Endothelial cell of umbilical vein (primary cell): ENCODE results near the gene CCDC73. TPM values are rescaled to one million over a fixed set of nuclear protein-coding genes. Genes with fewer than 3 reads are reported as not detected.

Experiments
- BruUV-seq: library from RNA; stranded (reverse); fragments of 400-500 nt; replicated peaks from 2 replicates; lab custom pipeline; 2021; lab: Mats Ljungman, UMichigan
- CTCF ChIA-PET: fragments of 300-600, 350-600 bp; sonication (Branson Sonifier 250); formaldehyde crosslinking; loops from one replicate; lab custom pipeline; 2021; ENCODE audit warnings: antibody characterized with exemption, inconsistent platforms; lab: Charles Lee
- POLR2A ChIA-PET: fragments of 300-600, 350-600 bp; sonication (Branson Sonifier 250); formaldehyde crosslinking; loops from one replicate; lab custom pipeline; 2021; ENCODE audit warnings: antibody characterized with exemption, inconsistent platforms; lab: Charles Lee
- DNase-seq: peaks from one replicate; pipeline ENCODE4 v3.0.0-alpha.2; 2011; ENCODE audit warnings: low read depth, low spot score
- FAIRE-seq: peaks from 2 replicates; lab custom pipeline; 2011; peaks lifted over from hg19 to GRCh38; lab: Jason Lieb, UNC
- H2AFZ ChIP-seq: 2 replicates; pipeline ENCODE4 v1.6.0; 2012; ENCODE audit warnings: low read depth, low read length, control low read depth, inconsistent platforms
- H3K27ac ChIP-seq: 2 replicates; pipeline ENCODE4 v1.5.1; 2011; ENCODE audit warnings: low read depth, mild to moderate bottlenecking, control low read depth, low read length, moderate library complexity; ENCODE audit not compliant: insufficient read depth
- H3K27me3 ChIP-seq, 2 experiments: 2 replicates each; pipeline versions ENCODE4 v1.6.0 to v1.6.1; 2011; ENCODE audit warnings: low read length in 2 of 2, mixed read lengths in 1 of 2; ENCODE audit not compliant: control insufficient read depth in 2 of 2, insufficient read depth in 2 of 2
- H3K36me3 ChIP-seq, 2 experiments: 2 replicates in 1 of 2; 3 replicates in 1 of 2; pipeline ENCODE4 v1.5.1; 2011; ENCODE audit warnings: low read length in 2 of 2, mild to moderate bottlenecking in 1 of 2, moderate library complexity in 1 of 2; ENCODE audit not compliant: control insufficient read depth in 2 of 2, insufficient read depth in 2 of 2; ENCODE audit errors: extremely low read depth in 1 of 2
- H3K4me1 ChIP-seq: 3 replicates; pipeline ENCODE4 v1.5.1; 2011; ENCODE audit warnings: mild to moderate bottlenecking, low read length; ENCODE audit not compliant: control insufficient read depth, insufficient read depth; ENCODE audit errors: extremely low read depth
- H3K4me2 ChIP-seq: 2 replicates; pipeline ENCODE4 v1.6.1; 2011; ENCODE audit warnings: low read length, control low read depth, mixed read lengths; ENCODE audit not compliant: insufficient read depth
- H3K4me3 ChIP-seq, 3 experiments: fragments of 200-600 bp in 1 of 3; sonication (generic), shearing (Covaris generic) in 1 of 3; replicated peaks in 1 of 3; 2 replicates each; pipeline ENCODE4 v1.5.1; 2011 to 2016; ENCODE audit warnings: control low read depth in 3 of 3, low read length in 3 of 3, mild to moderate bottlenecking in 2 of 3, inconsistent platforms in 1 of 3, low read depth in 1 of 3, moderate library complexity in 1 of 3; ENCODE audit not compliant: insufficient read depth in 1 of 3
- H3K79me2 ChIP-seq: 2 replicates; pipeline ENCODE4 v1.6.0; 2012; ENCODE audit warnings: low read length, inconsistent platforms; ENCODE audit not compliant: control insufficient read depth, insufficient read depth
- H3K9ac ChIP-seq: replicated peaks from 2 replicates; pipeline ENCODE3; 2011; ENCODE audit warnings: low read length, control low read depth; ENCODE audit not compliant: insufficient read depth; ENCODE audit errors: extremely low read depth
- H3K9me1 ChIP-seq: replicated peaks from 3 replicates; pipeline ENCODE4 v1.6.0; 2011; ENCODE audit warnings: mild to moderate bottlenecking, low read length; ENCODE audit not compliant: control insufficient read depth, insufficient read depth; ENCODE audit errors: extremely low read depth
- H3K9me3 ChIP-seq: replicated peaks from 2 replicates; pipeline ENCODE4 v1.5.1; 2012; ENCODE audit warnings: low read length, inconsistent platforms; ENCODE audit not compliant: control insufficient read depth, insufficient read depth
- H4K20me1 ChIP-seq: replicated peaks from 2 replicates; pipeline ENCODE3; 2011; ENCODE audit warnings: mild to moderate bottlenecking, low read length; ENCODE audit not compliant: control insufficient read depth, insufficient read depth; ENCODE audit errors: extremely low read depth
- EZH2 ChIP-seq: IDR thresholded peaks from 2 replicates; pipeline ENCODE4 v1.6.1; 2012; ENCODE audit warnings: borderline replicate concordance, low read depth, mild to moderate bottlenecking, moderate library complexity, low read length, inconsistent platforms; ENCODE audit not compliant: severe bottlenecking
- FOS ChIP-seq: IDR thresholded peaks from 2 replicates; pipeline ENCODE4 v1.6.1; 2011; ENCODE audit warnings: mild to moderate bottlenecking, low read length, moderate library complexity, borderline replicate concordance; ENCODE audit not compliant: insufficient read depth
- GATA2 ChIP-seq: IDR thresholded peaks from 2 replicates; pipeline ENCODE4 v1.7.0; 2011; ENCODE audit warnings: low read depth, mild to moderate bottlenecking, moderate library complexity, mixed read lengths, low read length; ENCODE audit not compliant: insufficient read length, insufficient read depth
- JUN ChIP-seq: IDR thresholded peaks from 2 replicates; pipeline ENCODE4 v1.6.1; 2011; ENCODE audit warnings: borderline replicate concordance, low read depth; ENCODE audit not compliant: insufficient read length, insufficient read depth
- MAX ChIP-seq: IDR thresholded peaks from 2 replicates; pipeline ENCODE4 v1.6.1; 2011; ENCODE audit not compliant: insufficient read depth, insufficient read length
- MYC ChIP-seq: IDR thresholded peaks from one replicate; pipeline ENCODE4 v1.6.1; 2011; ENCODE audit warnings: mild to moderate bottlenecking, low read depth, low read length
- POLR2A ChIP-seq: IDR thresholded peaks from 2 replicates; pipeline ENCODE4 v1.6.1; 2012; ENCODE audit warnings: low read depth, mild to moderate bottlenecking, control low read depth, low read length
- POLR2AphosphoS5 ChIP-seq: IDR thresholded peaks from 2 replicates; pipeline ENCODE4 v1.6.1; 2012; ENCODE audit warnings: low read depth, mild to moderate bottlenecking, control low read depth, low read length, moderate library complexity; ENCODE audit not compliant: insufficient read depth
- dilution Hi-C: fragments of 300-500 bp; cut with MboI; formaldehyde crosslinking; loops from one replicate; pipeline ENCODE4 v1.15.0; 2019; ENCODE audit warnings: low sequenced_read_pairs; ENCODE audit not compliant: extremely low pct_ligation_motif_present
- intact Hi-C: fragments of 100-400 bp; cut with micrococcal nuclease; formaldehyde crosslinking; loops from one replicate; pipeline ENCODE4 v1.10.0; 2022
- polyA plus RNA-seq, 4 experiments: library from polyadenylated mRNA; depleted of rRNA in 3 of 4; stranded (reverse) in 3 of 4; unstranded in 1 of 4; fragments of >200 nt; gene quantifications; 2 replicates each; pipeline versions ENCODE4 v1.2.1 to v1.2.3, GENCODE V29; 2011 to 2012; ENCODE audit warnings: missing spikeins in 1 of 4
- total RNA-seq: library from RNA; stranded (reverse); gene quantifications from 2 replicates; pipeline ENCODE4 v1.2.3, GENCODE V29; 2021

CCDC73 gene
- total and polyA plus RNA-seq, 2 donors (not counting 3 experiments of a cell fraction or from before 2014, with no cell fraction given) = not detected

- Histone ChIP-seq H3K9ac (no peak overlapping the region), H3K27ac (no peak overlapping the region), H3K9me1 (no peaks in the 10 kb centered on the region), H4K20me1 (no peaks in the 10 kb centered on the region), H3K4me1 (no peaks in the 10 kb centered on the region), H3K79me2 (no peaks in the 10 kb centered on the region), H3K4me2 (no peak overlapping the region), H3K36me3 (no peaks in the 10 kb centered on the region), H3K27me3 (no peaks in the 10 kb centered on the region), H3K4me3 (no peak overlapping the region), H2AFZ (no peak overlapping the region), H3K9me3 (no peaks in the 10 kb centered on the region)
- CTCF ChIA-PET = no interaction called here
- no peak for DNase-seq
- BruUV-seq = no TSS peak
- POLR2A ChIA-PET = no interaction called here
- dilution Hi-C loops = no loop called here
- no peak for FAIRE-seq
- TF ChIP-seq GATA2 (no peak), MAX (no peak), POLR2A (no peak), EZH2 (no peak), JUN (no peak), POLR2AphosphoS5 (no peak), FOS (no peak), MYC (no peak)
- intact Hi-C loops = loop anchor here (2.0 kb wide), 1 partner anchor 291 kb away; no protein-coding TSS in a partner anchor
Observed at GRCh38 chr11:32613500-32614151, 180.8 kb downstream of the CCDC73 start.
